Kidney glomerular epithelial cell (primary cell): ENCODE data around the gene ANO2.
A peak's percentile ranks its signal among the peaks of the same experiment; 100 is the strongest.
"Not testable (repeated sequence)": the region's sequence is repeated elsewhere in the genome, so short reads cannot be mapped to it uniquely, and the experiment has no call there.

Experiments used
- DNase-seq: peaks from one replicate; lab custom pipeline; 2025; lab: John Stamatoyannopoulos, UW

Gene ANO2

DNA sequence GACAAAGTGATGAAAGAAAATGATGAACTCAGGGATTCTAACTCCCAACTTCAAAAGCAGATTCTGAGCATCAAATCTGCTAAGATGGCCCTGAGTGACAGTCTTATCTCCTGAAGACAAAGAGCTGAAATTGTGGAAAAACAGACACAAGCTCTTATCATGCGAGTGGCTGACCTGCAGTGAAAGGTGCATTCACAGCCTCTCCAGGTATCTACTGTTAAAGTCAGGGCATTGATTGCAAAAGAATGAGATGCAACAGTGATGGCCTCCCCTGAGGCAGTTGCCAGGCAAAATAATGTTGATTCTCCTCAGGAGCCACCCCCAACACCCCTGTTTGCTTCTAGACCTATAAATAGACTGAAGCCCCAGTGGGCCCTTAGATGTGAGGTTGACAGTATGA is 126.2 kb downstream of the ANO2 start:
- not testable (repeated sequence) for DNase-seq

DNA sequence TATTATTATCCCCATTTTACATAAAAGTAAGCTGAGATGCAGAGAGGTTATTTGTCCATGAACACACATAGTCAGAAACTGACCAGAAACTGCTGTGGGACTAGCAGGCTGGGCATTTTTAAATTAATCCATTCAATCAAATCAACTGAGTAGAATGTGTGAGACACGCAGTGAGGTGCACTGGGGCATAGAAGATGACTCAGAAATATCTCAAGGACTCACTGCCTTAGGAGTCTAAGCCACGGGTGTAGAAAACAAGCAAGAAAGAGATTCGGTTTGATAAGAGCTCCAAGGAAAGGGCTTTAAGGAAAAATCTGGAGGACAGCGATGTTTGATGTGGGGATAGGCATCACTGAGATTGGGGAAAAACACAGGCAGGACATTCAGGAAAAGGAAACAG is 127.8 kb downstream of the ANO2 start:
- no peak for DNase-seq

DNA sequence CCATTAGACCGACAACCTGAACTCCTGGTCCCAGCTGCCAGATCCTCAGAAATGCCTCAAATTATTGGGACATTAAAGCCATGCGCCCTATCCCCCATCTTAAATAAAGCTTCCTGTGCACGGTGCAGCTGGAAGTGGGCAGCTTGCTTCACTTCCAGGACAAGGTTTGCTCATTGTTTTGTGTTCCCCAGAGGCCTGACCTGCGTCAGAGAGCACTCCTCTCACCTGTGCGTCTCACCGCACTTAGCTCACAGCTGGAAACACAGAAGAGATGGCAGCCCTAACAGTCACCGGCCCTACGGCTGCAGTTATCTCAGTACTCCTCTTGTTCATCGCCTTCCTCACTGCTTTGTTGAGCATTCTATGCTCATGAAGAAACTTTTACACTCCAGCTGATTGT is 135.5 kb downstream of the ANO2 start:
- DNase-seq = no peak

DNA sequence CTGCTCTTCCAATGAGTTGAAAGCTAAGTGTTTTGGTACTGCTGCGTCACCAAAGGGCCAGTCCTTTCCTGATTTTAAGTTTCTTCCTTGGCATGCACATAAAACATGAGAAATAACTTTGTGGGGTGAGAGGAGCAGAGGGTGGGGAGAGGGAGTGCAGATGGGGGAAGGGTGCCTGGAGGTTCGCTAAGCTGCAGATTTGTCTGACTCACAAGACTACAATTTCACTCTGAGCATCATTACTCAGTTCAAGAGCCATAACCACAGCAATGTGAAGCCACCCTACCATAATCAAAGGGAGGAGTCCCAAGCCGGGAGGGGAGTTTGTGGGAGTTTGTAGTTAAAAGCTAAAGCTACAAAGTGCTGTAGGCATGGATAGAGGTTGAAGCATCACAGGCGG is 136.1 kb downstream of the ANO2 start:
- peak; percentile 70 for DNase-seq

DNA sequence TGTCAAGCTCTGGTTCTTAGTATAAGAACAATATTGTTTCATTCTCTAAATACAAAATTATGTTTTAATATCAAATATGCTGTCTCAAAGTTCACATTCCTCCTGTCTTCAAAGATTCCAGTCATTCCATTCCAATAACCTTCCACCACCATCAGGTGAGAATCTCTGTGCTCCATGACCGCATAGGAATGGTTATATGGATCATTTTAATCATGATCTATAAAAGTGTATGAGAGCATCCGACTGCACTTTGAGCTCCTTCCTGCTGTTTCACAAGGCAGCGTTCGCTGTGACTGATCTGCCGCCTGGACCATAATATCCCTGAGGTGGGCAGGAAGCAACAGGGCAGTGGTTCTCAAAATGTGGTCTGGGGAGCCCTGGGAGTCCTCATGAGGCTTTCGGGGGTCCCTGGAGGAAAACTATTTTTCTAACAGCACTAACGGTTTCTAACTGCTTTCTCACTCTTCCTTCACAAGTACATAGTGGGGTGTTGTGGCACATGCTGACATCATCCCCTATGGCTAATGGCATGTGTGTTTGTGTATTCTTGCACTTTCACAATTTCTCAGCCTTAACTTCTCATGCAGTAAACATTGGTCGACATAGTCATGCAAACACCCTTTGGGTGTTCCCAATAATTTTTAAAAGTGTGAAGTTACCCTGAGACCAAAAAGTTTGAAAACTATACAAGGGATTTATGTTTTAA is 137.4 kb downstream of the ANO2 start:
- DNase-seq = no peak

DNA sequence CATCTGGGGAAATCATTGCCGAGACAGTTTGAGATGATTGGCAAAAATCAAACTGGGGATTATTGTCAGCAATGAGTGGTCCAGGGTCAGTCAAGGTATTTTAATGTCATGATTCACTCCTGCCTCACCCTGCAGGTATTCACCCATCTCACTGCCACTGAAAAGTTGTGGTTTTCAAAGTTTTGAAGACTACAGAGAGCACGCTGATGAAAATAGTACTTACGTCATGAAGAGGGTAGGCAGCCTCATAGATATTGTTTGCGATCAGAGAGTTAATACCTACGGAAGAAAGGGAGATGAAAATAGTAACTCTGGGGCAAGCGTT is 138.0 kb downstream of the ANO2 start:
- DNase-seq = no peak

DNA sequence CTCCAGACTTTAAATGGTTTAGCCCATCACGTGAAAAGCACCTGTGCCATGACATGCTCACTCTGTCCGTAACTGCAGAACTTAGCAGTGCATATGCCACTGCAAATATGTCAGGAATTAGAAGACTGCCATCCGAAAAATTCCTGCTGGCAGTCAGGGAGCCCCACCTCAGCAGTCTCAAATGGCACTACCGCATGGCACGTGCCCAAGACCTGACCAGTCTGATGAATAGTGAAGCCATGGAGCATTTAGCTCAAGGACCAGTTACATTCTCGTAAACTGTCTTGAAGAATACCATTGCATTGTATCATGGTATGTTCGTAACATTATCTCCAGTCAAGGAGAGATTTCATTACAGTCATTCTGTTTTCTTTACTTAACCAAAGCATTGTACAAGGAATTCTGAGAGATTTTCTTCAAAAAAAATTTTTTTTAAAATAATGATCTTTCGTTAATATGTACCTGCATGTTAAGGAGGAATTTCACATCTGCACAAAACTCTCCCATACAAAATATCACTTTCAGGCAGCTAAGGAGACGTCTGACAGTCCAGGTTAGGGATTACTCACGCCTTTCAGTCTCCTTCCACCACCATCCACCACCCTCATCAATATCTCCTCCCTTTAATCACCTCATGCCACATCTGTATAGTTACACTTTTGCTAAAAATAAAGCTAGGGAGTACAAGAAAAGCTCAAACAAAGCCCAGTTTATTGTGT is 138.5 kb downstream of the ANO2 start:
- no peak for DNase-seq

DNA sequence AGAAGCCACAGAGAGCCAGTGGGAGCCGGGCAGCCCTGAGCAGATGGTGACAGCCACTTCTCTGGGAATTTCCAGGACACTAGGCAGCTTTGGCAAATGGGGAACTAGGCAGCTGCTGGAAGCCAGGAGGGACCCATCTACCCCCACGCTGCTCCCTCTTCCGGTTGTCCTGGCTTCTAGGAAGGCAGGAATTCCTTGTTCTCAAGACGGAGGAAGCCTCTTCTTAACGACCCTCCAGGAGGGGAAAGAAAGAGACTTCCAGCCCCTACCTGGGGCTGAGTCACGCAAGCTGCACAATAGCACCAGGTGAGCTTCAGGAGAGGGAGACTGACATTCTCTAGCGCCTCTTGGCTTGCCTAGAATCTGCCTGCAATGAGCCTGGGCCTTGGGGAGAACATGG is 141.5 kb downstream of the ANO2 start:
- DNase-seq = no peak

DNA sequence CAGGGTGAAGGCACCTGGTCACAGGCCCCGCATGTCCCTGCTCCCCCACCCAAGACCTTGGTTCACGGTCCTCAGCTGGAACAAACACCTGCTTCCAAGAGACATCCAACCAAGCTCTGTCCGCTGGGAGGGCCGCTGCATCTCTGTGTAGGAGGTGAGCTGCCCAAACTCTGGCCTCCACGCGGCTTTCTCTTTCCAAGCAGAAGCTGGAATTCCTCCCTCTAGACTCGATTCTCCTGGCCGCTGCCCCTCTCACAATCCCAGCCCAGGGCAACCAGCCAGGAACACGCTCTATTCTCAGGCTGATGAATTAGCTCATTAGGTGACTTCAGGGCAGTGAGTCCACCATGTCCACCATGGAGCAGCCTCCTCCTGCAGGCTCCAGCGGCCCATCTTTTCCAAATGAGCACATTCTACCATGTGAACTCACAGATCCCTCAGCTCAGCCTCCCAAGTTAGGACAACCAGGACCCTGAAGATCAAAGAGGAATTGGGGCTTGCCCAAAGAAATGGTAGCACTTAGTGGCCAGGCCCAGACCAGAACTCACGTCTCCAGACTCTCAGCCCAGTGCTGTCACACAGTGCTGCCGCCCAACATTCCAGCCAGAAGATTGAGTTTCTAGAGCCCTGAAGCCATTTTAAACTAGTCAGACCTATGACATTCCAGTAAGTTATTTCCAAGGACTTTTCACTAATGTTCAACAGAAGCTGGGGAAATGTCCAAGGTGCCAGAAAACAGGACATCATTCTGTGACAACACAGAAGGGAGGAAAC is 146.6 kb downstream of the ANO2 start:
- no peak for DNase-seq

DNA sequence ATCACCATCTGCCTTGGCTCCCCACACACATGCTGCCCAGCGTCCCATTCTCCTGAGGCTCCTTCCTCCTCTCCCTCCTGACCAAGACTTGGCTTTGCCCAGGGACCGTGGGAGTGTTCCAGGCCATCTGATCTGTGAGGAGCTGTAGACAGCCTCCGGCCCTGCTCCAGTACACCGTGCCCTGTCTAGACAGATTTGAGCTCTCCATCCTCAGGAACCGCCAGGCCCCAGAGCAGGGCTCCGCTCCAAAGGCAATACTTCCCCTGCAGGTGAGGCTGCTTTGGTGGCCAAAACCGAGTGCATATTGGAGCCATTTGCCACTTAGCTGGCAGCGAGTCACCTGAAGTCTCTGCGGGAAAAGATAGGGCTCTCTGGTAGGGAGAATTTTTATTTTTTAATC is 147.4 kb downstream of the ANO2 start:
- DNase-seq = no peak

DNA sequence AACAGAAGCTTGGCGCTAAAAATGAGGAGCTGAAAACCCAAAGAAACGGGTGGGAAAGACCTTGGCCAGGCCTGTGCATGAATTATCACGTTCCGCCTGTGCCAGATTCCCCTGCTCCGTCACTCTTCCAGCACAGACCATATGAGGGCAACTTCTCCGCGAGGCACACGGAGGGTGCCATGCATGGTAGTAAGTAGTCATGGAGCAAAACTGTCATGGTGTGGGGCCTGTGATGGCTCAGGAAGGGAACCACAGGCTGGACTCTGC is 148.2 kb downstream of the ANO2 start:
- no peak for DNase-seq

DNA sequence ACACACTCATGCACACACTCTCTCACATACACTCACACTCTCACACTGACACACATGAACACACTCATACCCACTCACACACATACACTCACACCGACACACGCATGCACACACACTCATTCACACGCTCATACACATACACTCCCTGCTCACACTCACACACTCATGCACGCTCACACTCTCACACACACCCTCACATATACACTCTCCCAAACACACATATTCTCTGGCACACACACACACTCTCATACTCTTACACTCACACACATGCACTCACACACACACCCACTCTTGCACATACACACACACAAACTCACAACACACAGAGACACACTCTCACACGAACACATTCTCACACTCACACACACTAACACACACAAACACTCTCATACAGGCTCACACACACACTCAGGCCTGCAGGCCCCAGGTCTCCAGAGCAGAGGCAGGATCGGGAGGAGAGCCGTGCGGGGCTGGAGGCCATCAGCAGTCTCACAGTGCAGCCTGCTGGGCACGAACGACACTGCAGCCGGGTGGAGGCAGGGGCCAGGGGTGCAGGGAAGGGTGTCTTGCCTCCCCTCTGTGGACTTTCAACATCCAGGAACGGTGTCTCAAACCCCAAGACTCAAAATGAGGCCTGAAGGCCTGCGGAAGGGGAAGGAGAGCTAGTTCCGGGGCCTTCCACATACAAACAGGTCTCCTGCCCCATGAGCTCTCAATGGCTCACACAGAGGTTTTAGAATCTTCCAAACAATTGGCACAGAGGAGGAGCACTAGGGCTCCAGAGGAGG is 148.7 kb downstream of the ANO2 start:
- no peak for DNase-seq

DNA sequence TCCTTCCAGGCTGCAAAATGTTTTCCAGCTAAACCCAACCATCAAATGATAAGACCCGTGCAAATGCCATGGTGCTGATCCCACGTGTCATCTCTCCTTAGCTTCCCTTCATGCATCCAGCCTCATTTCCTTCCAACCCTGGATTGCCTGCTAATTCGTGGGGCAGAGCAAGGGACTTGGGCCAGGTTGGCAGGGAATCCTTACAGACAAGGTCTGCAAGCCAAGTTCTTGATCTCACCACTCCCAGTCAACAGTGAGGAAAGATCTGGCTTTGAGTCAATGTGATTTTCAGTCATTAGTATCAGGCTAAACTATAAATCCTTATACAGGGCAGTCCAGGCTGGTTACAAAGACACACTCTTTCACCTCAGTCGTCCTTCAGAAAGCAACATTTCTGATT is 150.9 kb downstream of the ANO2 start:
- no peak for DNase-seq

DNA sequence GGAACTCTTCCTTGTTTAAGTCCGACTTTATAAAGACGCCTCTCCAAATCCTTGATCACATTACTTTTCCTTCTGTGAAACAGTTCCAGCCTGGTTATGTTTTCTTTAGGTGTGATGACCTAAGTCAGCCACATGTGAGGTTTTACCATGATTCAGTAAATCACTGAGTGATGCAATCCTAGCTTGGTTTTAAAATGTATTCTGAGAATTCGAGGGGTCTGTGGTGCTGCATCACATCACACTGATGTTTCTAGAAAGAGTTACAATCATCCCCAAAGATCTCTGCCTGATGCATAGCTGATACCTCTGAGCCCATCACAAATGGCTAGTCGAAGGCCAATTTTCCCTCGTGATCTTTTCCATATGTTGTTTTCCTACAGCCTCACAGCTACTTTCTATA is 152.7 kb downstream of the ANO2 start:
- DNase-seq = no peak

DNA sequence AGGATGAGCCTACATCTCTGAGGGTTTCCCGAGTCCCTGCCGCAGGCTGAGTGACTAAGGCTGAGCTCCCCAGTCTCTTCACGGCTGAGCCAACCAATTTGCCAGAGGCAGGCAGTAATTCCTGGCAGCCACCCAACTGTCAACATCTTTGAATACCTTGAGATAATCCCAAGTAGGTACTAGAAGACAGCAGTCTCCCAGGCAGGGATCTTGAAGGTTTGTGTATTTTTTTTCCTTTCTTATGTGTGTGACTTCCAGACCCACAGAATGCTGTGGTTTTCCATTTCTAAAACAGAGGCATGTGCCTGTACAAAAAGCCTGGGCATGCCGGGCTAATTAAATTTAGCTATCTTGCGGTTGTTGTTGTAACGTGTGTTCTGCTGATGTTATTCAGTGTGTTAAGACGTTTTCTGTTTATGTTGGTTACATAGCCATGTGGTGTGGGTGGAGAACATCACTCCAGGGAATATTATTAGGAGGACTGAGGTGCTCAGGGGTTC is 155.5 kb downstream of the ANO2 start:
- DNase-seq = no peak

DNA sequence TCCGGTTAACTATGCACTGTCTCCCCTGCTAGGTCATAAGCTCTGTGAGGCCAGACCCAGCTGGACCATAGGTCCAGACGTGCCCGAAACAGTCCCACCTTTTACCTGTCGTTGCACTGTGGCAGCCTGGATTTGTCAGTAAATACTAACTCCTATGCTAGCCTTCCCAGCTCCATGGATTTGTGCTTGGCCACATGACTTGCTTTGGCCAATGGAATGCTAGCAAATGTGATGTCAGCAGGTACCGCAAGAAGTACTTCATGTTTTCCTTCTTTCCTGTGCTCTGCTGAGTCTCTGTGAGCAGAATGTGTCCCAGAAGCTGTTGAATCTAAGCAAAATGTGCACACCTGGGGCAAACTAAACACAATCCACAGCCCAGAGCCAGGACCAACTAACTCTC is 157.2 kb downstream of the ANO2 start:
- no peak for DNase-seq

DNA sequence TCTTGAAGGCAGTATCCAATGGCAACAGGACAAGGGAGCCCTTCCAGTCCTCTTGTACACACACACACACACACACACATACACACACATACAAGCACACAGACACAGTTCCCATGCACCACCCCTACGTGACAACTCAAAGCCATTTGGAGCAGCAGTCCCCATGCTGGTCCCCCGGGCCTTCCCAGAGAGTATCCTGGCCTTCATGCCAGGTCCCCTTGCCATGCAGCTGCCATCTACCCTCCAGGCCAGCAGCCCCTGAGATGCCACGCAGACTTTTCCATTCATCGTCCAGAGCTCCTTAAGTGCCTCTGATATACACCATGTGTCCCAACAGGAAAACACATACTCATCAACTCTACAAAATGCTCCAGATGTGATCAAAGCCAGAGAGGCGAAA is 159.5 kb downstream of the ANO2 start:
- DNase-seq = no peak

DNA sequence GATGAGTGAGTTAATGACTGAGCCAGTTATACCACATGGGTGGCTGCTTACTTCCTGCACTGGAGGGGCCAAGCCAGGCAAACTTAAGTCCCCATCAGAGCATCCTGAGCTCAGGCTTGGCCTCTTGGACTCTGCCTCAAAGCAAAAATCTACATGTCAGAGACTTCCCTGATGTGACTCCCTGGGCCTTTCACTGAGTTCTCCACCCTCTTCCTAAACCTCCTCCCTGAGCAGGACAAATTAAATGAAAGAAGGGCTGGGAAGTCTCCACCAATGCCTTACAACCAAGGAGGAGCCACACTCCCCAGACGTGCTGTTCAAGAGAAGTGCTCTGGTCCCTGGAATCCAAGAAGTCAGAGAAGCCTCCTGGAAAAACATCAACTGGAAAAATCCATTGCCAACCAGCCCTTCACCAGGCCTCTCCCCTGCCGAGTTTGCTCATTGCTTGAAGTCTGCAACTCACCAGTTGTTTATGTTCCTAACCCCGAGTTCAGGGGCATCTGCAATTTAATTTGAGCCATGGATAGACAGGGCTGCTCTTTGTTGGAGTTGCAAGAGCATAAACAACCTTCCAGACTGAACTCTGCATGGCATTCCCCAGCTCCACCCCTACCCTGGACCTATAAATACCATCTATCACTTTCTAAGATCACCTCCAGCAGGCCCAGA is 160.5 kb downstream of the ANO2 start:
- no peak for DNase-seq

DNA sequence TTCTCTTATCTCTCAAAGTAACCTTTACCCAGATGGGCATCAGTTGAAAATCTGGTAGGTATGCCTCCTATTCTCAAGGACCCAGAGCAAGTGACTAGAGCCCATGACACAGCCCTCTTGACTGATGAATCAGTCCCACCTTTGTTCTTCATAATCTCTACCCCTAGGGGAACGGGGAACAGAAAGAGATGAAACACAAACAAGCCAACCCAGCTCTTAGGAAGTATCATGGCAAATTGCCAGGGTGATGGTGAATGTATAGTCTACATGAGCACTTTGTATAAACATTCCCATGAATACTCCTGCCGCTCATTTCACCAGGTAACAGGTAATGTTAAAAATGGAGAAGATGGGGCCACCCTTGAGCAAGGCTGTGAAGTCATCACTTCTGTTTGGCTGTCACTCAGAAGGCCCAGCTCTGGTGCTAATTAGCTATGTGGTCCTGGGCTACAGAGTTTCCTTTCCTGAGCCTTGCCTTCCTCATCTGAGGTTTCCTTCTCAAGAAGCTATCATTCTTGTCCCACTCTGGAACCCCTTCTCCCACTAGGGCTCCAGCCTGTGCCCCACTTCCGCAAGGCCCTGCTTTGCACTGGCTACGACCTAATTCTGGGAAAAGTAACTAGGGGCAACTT is 161.7 kb downstream of the ANO2 start:
- no peak for DNase-seq

DNA sequence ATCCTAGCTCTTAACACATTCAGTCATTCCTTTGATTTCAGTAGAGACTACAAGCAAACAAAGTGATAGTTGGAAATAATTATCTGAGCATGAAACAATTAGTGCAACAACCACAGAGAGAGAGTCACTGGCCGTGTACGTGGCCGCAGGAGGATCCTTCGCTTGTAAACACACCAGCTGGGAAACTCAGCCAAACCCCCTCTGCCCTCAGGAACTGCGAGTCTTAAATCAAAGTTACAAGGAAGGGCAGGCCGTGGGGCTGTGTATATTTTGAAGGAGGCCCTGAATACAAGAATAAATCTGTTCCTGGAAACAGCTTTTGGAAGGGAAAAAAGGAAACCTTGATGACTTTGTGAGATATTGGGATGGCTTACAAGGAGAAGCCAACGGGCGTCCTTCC is 164.5 kb downstream of the ANO2 start:
- DNase-seq = no peak

DNA sequence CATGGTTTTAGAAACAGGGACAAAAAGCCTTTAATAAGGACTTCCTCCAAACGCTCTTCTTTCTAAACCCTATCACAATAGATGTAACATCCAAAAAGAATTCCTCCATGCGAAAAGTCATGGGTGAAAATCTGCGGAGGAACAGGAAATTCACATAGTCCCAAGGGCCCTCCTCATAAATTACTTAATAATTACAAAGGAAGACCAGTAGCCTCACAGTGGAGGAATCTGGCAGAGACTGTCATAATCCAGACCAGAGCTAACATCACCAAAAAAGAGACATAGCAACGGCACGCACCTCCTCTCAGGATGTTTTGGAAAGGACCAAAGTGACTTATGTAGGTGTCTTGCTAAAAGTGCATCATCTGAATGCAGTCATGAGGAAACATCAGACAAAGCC is 165.7 kb downstream of the ANO2 start:
- no peak for DNase-seq

DNA sequence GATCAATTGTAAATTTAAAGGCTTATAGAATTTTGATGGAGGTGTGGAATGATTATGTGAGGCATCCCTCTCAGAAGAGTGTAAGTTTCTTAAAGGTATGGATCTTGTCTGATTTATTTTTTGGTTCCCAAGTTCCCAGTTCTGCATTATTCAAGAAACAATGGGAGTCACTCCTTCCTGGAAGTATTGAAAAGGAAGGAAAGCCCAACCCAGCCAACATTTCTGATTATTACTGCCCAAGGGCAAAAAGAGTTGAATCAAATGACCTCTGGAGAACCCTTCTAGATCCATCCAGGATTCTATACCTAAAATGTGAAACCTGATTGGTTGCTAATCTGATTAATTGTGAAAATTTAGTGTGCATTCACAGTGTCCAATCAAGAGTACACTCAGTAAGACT is 166.2 kb downstream of the ANO2 start:
- no peak for DNase-seq
